Esophagus (tissue), 2 donors: ENCODE results near the gene GHDC. TPM values are rescaled to one million over a fixed set of nuclear protein-coding genes. Genes with fewer than 3 reads are reported as not detected.

ENCODE experiments used
- H3K27ac ChIP-seq, 2 donors: one replicate each; pipeline ENCODE4 v1.5.1; 2013; ENCODE audit warnings: low read depth in 2 of 2, mild to moderate bottlenecking in 2 of 2, inconsistent platforms in 1 of 2, low read length in 1 of 2, moderate library complexity in 1 of 2
- H3K27me3 ChIP-seq, 2 donors: one replicate each; pipeline ENCODE4 v1.6.1; 2013; ENCODE audit warnings: low read length in 2 of 2, control low read depth in 1 of 2, mild to moderate bottlenecking in 1 of 2; ENCODE audit not compliant: insufficient read depth in 2 of 2, control insufficient read depth in 1 of 2
- H3K36me3 ChIP-seq, 2 donors: one replicate each; pipeline ENCODE4 v1.6.1; 2013; ENCODE audit warnings: low read length in 1 of 2; ENCODE audit not compliant: control insufficient read depth in 2 of 2, insufficient read depth in 2 of 2
- H3K4me1 ChIP-seq, 2 donors: one replicate each; pipeline ENCODE4 v1.6.1; 2013; ENCODE audit warnings: low read length in 1 of 2; ENCODE audit not compliant: control insufficient read depth in 2 of 2, insufficient read depth in 2 of 2
- H3K4me3 ChIP-seq, 2 donors: one replicate each; pipeline ENCODE4 v1.5.1; 2013; ENCODE audit warnings: low read length in 2 of 2, mild to moderate bottlenecking in 2 of 2, low read depth in 1 of 2, moderate library complexity in 1 of 2
- H3K9me3 ChIP-seq, 2 donors: one replicate each; pipeline ENCODE4 v1.6.1; 2013; ENCODE audit warnings: mild to moderate bottlenecking in 2 of 2, low read depth in 1 of 2, low read length in 1 of 2, moderate library complexity in 1 of 2; ENCODE audit not compliant: control insufficient read depth in 2 of 2, insufficient read depth in 1 of 2
- WGBS, 2 donors: extraction: QIAGEN DNeasy Blood & Tissue Kit; methylation state at CpG; one replicate each; pipeline ENCODE4 v1.1.7; 2013; 5-methylcytosine and 5-hydroxymethylcytosine counted together
- polyA plus RNA-seq, 2 donors: library from polyadenylated mRNA; stranded (reverse); fragments of 200-250 nt; gene quantifications; one replicate each; pipeline ENCODE4 v1.2.3, GENCODE V29; 2013
- donor health status: healthy with polysubstance abuse.
- donor health status: Bipolar disorder and iron deficiency.

GHDC gene
- polyA plus RNA-seq, 2 donors = 4.6 to 7.0 TPM

GRCh38 chr17:42178817-42179216, 15.5 kb downstream of the GHDC start:
- peaks cover 7% of the 10 kb centered on the region in 2 donors for H3K4me1 ChIP-seq
- no peaks in the 10 kb centered on the region for H3K9me3 ChIP-seq
- H3K27me3 ChIP-seq = peaks cover 0 to 2% of the 10 kb centered on the region in 2 donors
- H3K27ac ChIP-seq = no peak overlapping the region
- no peaks in the 10 kb centered on the region for H3K36me3 ChIP-seq
- WGBS, 2 donors = 34 to 37% methylated on average over 14 of the region's 14 CpGs
- H3K4me3 ChIP-seq = no peak overlapping the region

- 86 to 88% methylated on average over 2 of the region's 2 CpGs for WGBS, 2 donors
- Histone ChIP-seq H3K4me3 (no peak overlapping the region), H3K36me3 (no peaks in the 10 kb centered on the region), H3K27me3 (peaks cover 0 to 2% of the 10 kb centered on the region in 2 donors), H3K4me1 (peaks cover 7% of the 10 kb centered on the region in 2 donors), H3K9me3 (no peaks in the 10 kb centered on the region), H3K27ac (no peak overlapping the region)
These were observed 16.6 kb downstream of the GHDC start for GRCh38 chr17:42177684-42178083.

GRCh38 chr17:42174126-42174783, 20.0 kb downstream of the GHDC start:
- H3K9me3 ChIP-seq = no peaks in the 10 kb centered on the region
- H3K4me3 ChIP-seq = no peak overlapping the region
- H3K4me1 ChIP-seq = no peaks in the 10 kb centered on the region
- no peaks in the 10 kb centered on the region for H3K27me3 ChIP-seq
- H3K36me3 ChIP-seq = no peaks in the 10 kb centered on the region
- H3K27ac ChIP-seq = no peak overlapping the region
- 71 to 74% methylated on average over 14 of the region's 14 CpGs for WGBS, 2 donors

GRCh38 chr17:42171831-42172230, 22.5 kb downstream of the GHDC start:
- Histone ChIP-seq H3K27ac (no peak overlapping the region), H3K4me3 (no peak overlapping the region), H3K36me3 (no peaks in the 10 kb centered on the region), H3K27me3 (no peaks in the 10 kb centered on the region), H3K4me1 (no peaks in the 10 kb centered on the region), H3K9me3 (no peaks in the 10 kb centered on the region)
- 45 to 57% methylated on average over 11 of the region's 11 CpGs for whole genome bisulfite sequencing, 2 donors

GRCh38 chr17:42169351-42169750, 24.9 kb downstream of the GHDC start:
- H3K9me3 ChIP-seq = no peaks in the 10 kb centered on the region
- H3K27me3 ChIP-seq = no peaks in the 10 kb centered on the region
- no peak overlapping the region for H3K4me3 ChIP-seq
- no peaks in the 10 kb centered on the region for H3K4me1 ChIP-seq
- H3K36me3 ChIP-seq = no peaks in the 10 kb centered on the region
- H3K27ac ChIP-seq = no peak overlapping the region
- 93 to 94% methylated on average over 29 of the region's 29 CpGs for WGBS, 2 donors

- no peak overlapping the region for H3K27ac ChIP-seq
- no peaks in the 10 kb centered on the region for H3K36me3 ChIP-seq
- H3K4me1 ChIP-seq = no peaks in the 10 kb centered on the region
- WGBS, 2 donors = 90% methylated on average over 8 of the region's 8 CpGs
- H3K9me3 ChIP-seq = no peaks in the 10 kb centered on the region
- H3K27me3 ChIP-seq = no peaks in the 10 kb centered on the region
- no peak overlapping the region for H3K4me3 ChIP-seq
These were observed 26.5 kb downstream of the GHDC start for GRCh38 chr17:42167807-42168206.

- no peaks in the 10 kb centered on the region for H3K4me1 ChIP-seq
- no peaks in the 10 kb centered on the region for H3K36me3 ChIP-seq
- no peaks in the 10 kb centered on the region for H3K27me3 ChIP-seq
- no peak overlapping the region for H3K4me3 ChIP-seq
- WGBS, 2 donors = 90% methylated on average over 19 of the region's 19 CpGs
- H3K27ac ChIP-seq = no peak overlapping the region
- H3K9me3 ChIP-seq = no peaks in the 10 kb centered on the region
These were observed 28.0 kb downstream of the GHDC start for GRCh38 chr17:42166196-42166763.

GRCh38 chr17:42165751-42166150, 28.5 kb downstream of the GHDC start:
- Histone ChIP-seq H3K9me3 (no peaks in the 10 kb centered on the region), H3K4me1 (no peaks in the 10 kb centered on the region), H3K4me3 (no peak overlapping the region), H3K27me3 (no peaks in the 10 kb centered on the region), H3K27ac (no peak overlapping the region), H3K36me3 (no peaks in the 10 kb centered on the region)
- WGBS, 2 donors = 89 to 96% methylated on average over 6 of the region's 6 CpGs

GRCh38 chr17:42163696-42164407, 30.4 kb downstream of the GHDC start:
- 46 to 56% methylated on average over 22 of the region's 22 CpGs for WGBS, 2 donors
- no peaks in the 10 kb centered on the region for H3K9me3 ChIP-seq
- H3K4me3 ChIP-seq = no peak overlapping the region
- H3K27ac ChIP-seq = no peak overlapping the region
- no peaks in the 10 kb centered on the region for H3K27me3 ChIP-seq
- no peaks in the 10 kb centered on the region for H3K36me3 ChIP-seq
- H3K4me1 ChIP-seq = no peaks in the 10 kb centered on the region
